Mesothelial cell of epicardium (in vitro differentiated cells): ENCODE results near the gene SRSF11. TPM values are rescaled to one million over a fixed set of nuclear protein-coding genes. Genes with fewer than 3 reads are reported as not detected.

Experiments
- DNase-seq, 2 experiments: peaks; one replicate each; pipeline ENCODE4 v3.0.0; 2021; ENCODE audit warnings: low spot score in 2 of 2; ENCODE audit not compliant: unreplicated experiment in 2 of 2
- H3K27ac Mint-ChIP-seq: 2 replicates; pipeline ENCODE4 v1.8.0; 2021; ENCODE audit warnings: mixed read lengths
- H3K27me3 Mint-ChIP-seq: 2 replicates; pipeline ENCODE4 v1.8.0; 2021; ENCODE audit warnings: low read depth, mixed read lengths
- H3K36me3 Mint-ChIP-seq: 2 replicates; pipeline ENCODE4 v1.8.0; 2021; ENCODE audit warnings: mixed read lengths
- H3K4me1 Mint-ChIP-seq: 2 replicates; pipeline ENCODE4 v1.8.0; 2021; ENCODE audit warnings: mixed read lengths
- H3K4me3 Mint-ChIP-seq: 2 replicates; pipeline ENCODE4 v1.8.0; 2021; ENCODE audit warnings: mild to moderate bottlenecking, moderate library complexity, mixed read lengths
- H3K9me3 Mint-ChIP-seq: 2 replicates; pipeline ENCODE4 v1.8.0; 2021; ENCODE audit warnings: mixed read lengths
- CTCF ChIP-seq: fragments of 200-600 bp; sonication (generic); IDR thresholded peaks from one replicate; pipeline ENCODE4 v1.5.0; 2021; ENCODE audit warnings: antibody characterized with exemption; ENCODE audit not compliant: unreplicated experiment
- total RNA-seq: library from RNA; stranded (reverse); gene quantifications from 3 replicates; pipeline ENCODE4 v1.2.1, GENCODE V29; 2021

Gene SRSF11
- total RNA-seq, 1 donor from 2014 or later = 357 TPM

GRCh38 chr1:70290218-70290617 lies 69.0 kb downstream of the SRSF11 start:
- H3K36me3 Mint-ChIP-seq = peaks cover 26% of the 10 kb centered on the region
- H3K27ac Mint-ChIP-seq = no peak overlapping the region
- DNase-seq = no peak
- H3K4me1 Mint-ChIP-seq = no peaks in the 10 kb centered on the region
- H3K4me3 Mint-ChIP-seq = no peak overlapping the region
- no peaks in the 10 kb centered on the region for H3K9me3 Mint-ChIP-seq
- TF ChIP-seq CTCF = no peak
- H3K27me3 Mint-ChIP-seq = no peaks in the 10 kb centered on the region

- H3K9me3 Mint-ChIP-seq = no peaks in the 10 kb centered on the region
- H3K27ac Mint-ChIP-seq = no peak overlapping the region
- no peak for TF ChIP-seq CTCF
- no peak for DNase-seq
- H3K27me3 Mint-ChIP-seq = no peaks in the 10 kb centered on the region
- H3K36me3 Mint-ChIP-seq = peaks cover 23% of the 10 kb centered on the region
- no peaks in the 10 kb centered on the region for H3K4me1 Mint-ChIP-seq
- H3K4me3 Mint-ChIP-seq = no peak overlapping the region
Observed at GRCh38 chr1:70293186-70293843, 72.1 kb downstream of the SRSF11 start.

DNA sequence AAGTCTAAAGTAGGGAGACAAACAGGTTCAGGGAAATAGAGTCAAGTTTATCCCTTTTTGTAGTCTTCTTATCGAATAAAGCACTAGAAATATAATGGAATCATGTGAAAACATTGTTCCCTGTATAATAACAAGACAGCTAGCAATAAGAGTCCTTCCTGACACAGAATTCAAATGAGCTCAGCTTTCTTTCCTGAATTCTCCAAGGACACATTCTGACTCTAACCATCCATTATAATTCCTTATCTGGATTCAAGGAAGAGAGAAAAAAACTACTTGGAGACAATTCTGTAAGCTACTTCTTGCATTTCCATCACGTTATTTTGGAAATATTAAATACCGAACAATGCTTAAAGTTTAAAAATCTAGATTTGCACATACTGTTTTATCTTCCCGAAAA lies 74.6 kb downstream of the SRSF11 start:
- Mint-ChIP-seq H3K36me3 (peaks cover 23% of the 10 kb centered on the region), H3K4me3 (no peak overlapping the region), H3K27me3 (no peaks in the 10 kb centered on the region), H3K4me1 (no peaks in the 10 kb centered on the region), H3K27ac (no peak overlapping the region), H3K9me3 (no peaks in the 10 kb centered on the region)
- DNase-seq = no peak
- no peak for TF ChIP-seq CTCF

- DNase-seq = no peak
- no peak for TF ChIP-seq CTCF
- Mint-ChIP-seq H3K36me3 (peaks cover 24% of the 10 kb centered on the region), H3K27ac (no peak overlapping the region), H3K4me3 (no peak overlapping the region), H3K4me1 (no peaks in the 10 kb centered on the region), H3K9me3 (no peaks in the 10 kb centered on the region), H3K27me3 (no peaks in the 10 kb centered on the region)
Observed at GRCh38 chr1:70299472-70299871, 78.3 kb downstream of the SRSF11 start.

Other genes starting within 250 kb of the SRSF11 start
- 17.9 to 19.6 TPM (median 18.9 TPM) in 3 replicates for gene LRRC40, start 15.8 kb upstream of the SRSF11 start, total RNA-seq
- gene ANKRD13C, start 133.3 kb downstream of the SRSF11 start, total RNA-seq = 23.0 to 23.7 TPM (median 23.4 TPM) in 3 replicates
- 4.8 TPM in 3 replicates for gene CTH, start 189.9 kb downstream of the SRSF11 start, total RNA-seq